ENCODE measurements around the gene SRP68. TPM values are rescaled to one million over a fixed set of nuclear protein-coding genes. Genes with fewer than 3 reads are reported as not detected.

SRP68 gene
- total and polyA plus RNA-seq, 9 of the 15 experiments (the other 6 are each of a cell fraction or from before 2014, with no cell fraction given) = 29.4 to 92.6 (median 36.2) TPM

GRCh38 chr17:76056882-76057281, 15.4 kb downstream of the SRP68 start:
- TF ChIP-seq GTF2A2 (tag; IDR thresholded peaks at IDR 0.05) (no peak), CTCF (IDR thresholded peaks at IDR 0.05 in 2 of 3, conservative IDR thresholded peaks at IDR 0.05 in 1 of 3; ENCODE audit: insufficient read depth in 2 of 3, low read depth in 1 of 3, low read length in 3 of 3) (peak in 1 of 3 experiments; percentile 21; a peak in 2 of 6 replicates), RAD21 (CRISPR knock-in tag; conservative IDR thresholded peaks at IDR 0.05 in 1 of 2, IDR thresholded peaks at IDR 0.05 in 1 of 2) (peak in 1 of 2 experiments; percentile 14; a peak in 1 of 4 replicates)
- WGBS (ENCODE audit: insufficient coverage, low coverage, missing lambda C conversion rate) = 87% methylated on average over 3 of the region's 3 CpGs
- in situ Hi-C loops (cut with MboI) (no loop called here), intact Hi-C loops (cut with micrococcal nuclease) (no loop called here)
- Histone ChIP-seq H3K4me2 (ENCODE audit: insufficient read depth, low read length) (no peak overlapping the region), H2AFZ (ENCODE audit: low read depth, low read length) (no peak overlapping the region), H4K20me1 (replicated peaks; ENCODE audit: control insufficient read depth, insufficient read depth, low read length) (no peaks in the 10 kb centered on the region), H3K9ac (ENCODE audit: insufficient read depth in 1 of 2, low read depth in 2 of 2, low read length in 2 of 2) (no peak overlapping the region), H3K79me2 (ENCODE audit: control insufficient read depth, insufficient read depth, low read length) (peaks cover 7% of the 10 kb centered on the region; the same call in 2 of the 3 replicates), H3K27me3 (ENCODE audit: control insufficient read depth in 2 of 2, insufficient read depth in 2 of 2, low read length in 2 of 2) (no peaks in the 10 kb centered on the region), H3K27ac (ENCODE audit: extremely low read depth, low read depth, low read length) (no peak overlapping the region), H3K4me3 (no peak overlapping the region), H3K9me1 (ENCODE audit: control insufficient read depth, insufficient read depth, low read length) (no peaks in the 10 kb centered on the region), H3K36me3 (ENCODE audit: control insufficient read depth, insufficient read depth, low read length) (peaks cover 82% of the 10 kb centered on the region), H3K9me3 (replicated peaks; ENCODE audit: control insufficient read depth, insufficient read depth, low read depth, low read length) (no peaks in the 10 kb centered on the region), H3K4me1 (replicated peaks in 1 of 2; ENCODE audit: control insufficient read depth in 2 of 2, insufficient read depth in 2 of 2, low read length in 2 of 2) (peaks cover 5 to 9% of the 10 kb centered on the region in 2 experiments; a peak in 3 of 5 replicates)
- ATAC-seq (peak; percentile 56; the same call in 2 of the 3 replicates), FAIRE-seq (no peak), DNase-seq (ENCODE audit: extremely low read depth in 1 of 4, low spot score in 3 of 4) (no peak)
- CTCF ChIA-PET (ENCODE audit: low intra/inter-chr PET ratio) = no interaction called here
- no TSS peak for BruUV-seq (replicated peaks)
- POLR2A ChIA-PET = interaction anchor here (1.6 to 5.0 kb wide), 4 partner anchors 10 to 27 kb away, joined by 4 to 33 read pairs (median 10); partner anchors contain the start of gene SRP68
